Measurements from ENCODE around the gene COL27A1.

COL27A1 gene

DNA sequence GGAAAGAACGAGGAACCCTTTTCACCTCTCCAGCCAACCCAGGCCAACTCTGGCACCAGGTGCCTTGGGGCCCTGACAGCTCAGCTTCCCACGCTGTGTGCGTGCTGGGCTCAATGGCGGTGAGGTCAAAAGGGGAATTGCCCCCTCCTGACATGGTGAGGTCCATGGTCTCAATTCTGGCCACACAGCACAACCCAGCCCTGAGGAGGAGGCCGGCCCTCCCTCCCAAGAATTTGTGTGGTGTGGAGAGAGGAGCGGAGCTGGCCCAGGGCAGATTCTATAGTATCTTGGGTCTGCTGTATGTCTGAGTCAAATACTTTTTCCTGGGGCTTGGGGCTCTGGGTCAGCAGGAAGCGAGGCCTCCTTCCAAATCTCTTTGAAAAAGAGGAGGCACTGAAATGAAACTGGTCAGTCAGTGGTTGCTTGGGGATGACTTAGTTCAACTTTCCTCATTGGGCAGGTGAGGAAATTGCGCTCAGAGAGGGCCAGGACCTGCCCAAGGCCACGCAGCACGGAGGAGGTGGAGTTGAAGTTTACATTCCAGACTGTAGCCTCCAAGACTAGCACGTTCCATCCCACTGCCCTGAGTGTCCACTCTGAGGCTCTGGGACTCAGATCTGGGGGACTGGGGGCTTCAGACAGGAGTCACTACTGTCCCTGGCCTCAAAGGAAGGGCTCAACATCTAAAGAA, 15.6 kb downstream of the COL27A1 start:
- no peak for FAIRE-seq
- no peak for TF ChIP-seq POU2F2 (IDR thresholded peaks at IDR 0.05; ENCODE audit: low read depth, low read length)
- TF ChIP-seq POLR2A (IDR thresholded peaks at IDR 0.05; ENCODE audit: low read depth, low read length): no peak
- no peak for TF ChIP-seq POLR2AphosphoS5 (IDR thresholded peaks at IDR 0.05; ENCODE audit: low read depth, low read length)
- no peak for TF ChIP-seq PAX5 (IDR thresholded peaks at IDR 0.05; ENCODE audit: insufficient read depth, low read length, severe bottlenecking)
- TF ChIP-seq SPI1 (IDR thresholded peaks at IDR 0.05; ENCODE audit: low read depth, low read length): no peak
- no peak for DNase-seq (ENCODE audit: insufficient read length, low spot score)

DNA sequence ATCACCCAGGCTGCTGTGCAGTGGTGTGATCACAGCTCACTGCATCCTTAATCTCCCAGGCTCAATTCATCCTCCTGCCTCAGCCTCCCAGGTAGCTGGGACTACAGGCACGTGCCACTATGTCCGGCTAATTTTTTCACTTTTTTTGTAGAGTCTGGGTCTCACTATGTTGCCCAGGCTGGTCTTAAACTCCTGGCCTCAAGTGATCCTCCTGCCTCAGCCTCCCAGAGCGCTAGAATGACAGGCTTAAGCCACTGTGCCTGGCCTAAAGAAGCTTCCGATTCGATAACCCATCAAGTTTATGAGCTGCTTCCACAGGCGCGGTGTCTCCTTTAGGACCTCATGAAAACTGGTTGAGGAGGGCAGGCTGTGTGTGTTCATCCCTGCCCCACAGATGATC, 16.2 kb downstream of the COL27A1 start:
- DNase-seq (ENCODE audit: insufficient read length, low spot score) (no peak), FAIRE-seq (peak; percentile 9)
- no peak for TF ChIP-seq POLR2AphosphoS5 (IDR thresholded peaks at IDR 0.05; ENCODE audit: low read depth, low read length)
- no peak for TF ChIP-seq POU2F2 (IDR thresholded peaks at IDR 0.05; ENCODE audit: low read depth, low read length)
- no peak for TF ChIP-seq PAX5 (IDR thresholded peaks at IDR 0.05; ENCODE audit: insufficient read depth, low read length, severe bottlenecking)
- no peak for TF ChIP-seq TAF1 (IDR thresholded peaks at IDR 0.05; ENCODE audit: low read depth, low read length)
- no peak for TF ChIP-seq SPI1 (IDR thresholded peaks at IDR 0.05; ENCODE audit: low read depth, low read length)
- TF ChIP-seq POLR2A (IDR thresholded peaks at IDR 0.05; ENCODE audit: low read depth, low read length): no peak

DNA sequence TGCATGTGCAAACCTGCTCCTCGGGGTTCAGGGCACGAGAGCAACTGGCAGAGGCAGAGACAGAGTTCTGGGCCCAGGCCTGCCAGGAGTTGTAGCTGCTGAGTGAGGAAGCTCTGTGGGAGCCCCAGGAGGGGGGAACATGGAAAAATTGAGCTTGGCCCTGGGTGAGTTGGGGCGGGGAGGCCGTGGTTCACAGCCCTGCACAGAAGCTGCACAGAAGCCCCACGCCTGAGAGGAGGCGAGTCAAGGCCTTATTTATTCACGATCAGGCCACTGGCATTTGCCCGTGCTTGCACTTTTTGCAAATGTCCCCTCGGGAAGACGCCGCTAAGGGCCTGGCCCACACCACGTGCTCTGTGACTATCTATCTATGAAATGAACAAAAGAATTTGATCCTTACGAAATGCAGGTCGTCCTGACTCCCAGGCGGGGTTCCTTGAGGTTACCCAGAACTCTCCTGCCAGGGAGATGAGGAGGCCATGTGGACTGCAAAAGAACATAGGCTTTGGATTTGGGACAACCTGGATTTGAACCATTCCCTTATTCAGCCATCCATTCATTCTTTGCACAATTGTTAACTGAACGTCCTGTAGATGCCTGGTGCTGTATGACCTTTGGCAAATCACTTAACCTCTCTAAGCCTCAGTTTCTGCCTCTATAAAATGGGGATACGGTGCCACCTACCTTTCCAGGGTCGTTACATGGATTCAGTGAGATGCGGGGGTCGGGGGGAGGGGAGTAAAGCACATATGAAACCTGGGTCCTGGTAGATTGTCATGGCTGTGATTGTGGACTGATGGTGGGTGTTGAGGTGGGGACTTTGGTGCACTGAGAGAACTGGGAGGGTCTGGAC, 17.9 kb downstream of the COL27A1 start:
- DNase-seq (ENCODE audit: insufficient read length, low spot score): no peak
- no peak for FAIRE-seq
- no peak for TF ChIP-seq PAX5 (IDR thresholded peaks at IDR 0.05; ENCODE audit: insufficient read depth, low read length, severe bottlenecking)
- TF ChIP-seq SPI1 (IDR thresholded peaks at IDR 0.05; ENCODE audit: low read depth, low read length): no peak
- TF ChIP-seq TAF1 (IDR thresholded peaks at IDR 0.05; ENCODE audit: low read depth, low read length): no peak
- no peak for TF ChIP-seq POLR2A (IDR thresholded peaks at IDR 0.05; ENCODE audit: low read depth, low read length)

DNA sequence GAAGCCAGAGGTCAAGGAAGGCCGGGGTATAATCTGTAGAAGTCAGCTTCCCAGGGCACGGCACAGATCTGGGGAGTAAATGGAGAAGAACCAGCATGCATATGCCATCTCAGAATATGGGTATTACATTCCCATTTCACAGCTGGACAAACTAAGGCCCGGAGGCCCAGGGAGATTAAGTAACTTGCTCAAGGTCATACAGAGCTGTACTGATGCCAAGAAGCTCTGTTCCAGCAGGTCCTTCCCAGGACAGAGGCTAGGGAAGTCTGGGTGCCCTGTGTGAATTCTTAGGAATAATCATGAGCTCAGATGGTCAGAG, 19.2 kb downstream of the COL27A1 start:
- FAIRE-seq (no peak), DNase-seq (ENCODE audit: insufficient read length, low spot score) (no peak)
- TF ChIP-seq SPI1 (IDR thresholded peaks at IDR 0.05; ENCODE audit: low read depth, low read length) (no peak), POU2F2 (IDR thresholded peaks at IDR 0.05; ENCODE audit: low read depth, low read length) (no peak), POLR2A (IDR thresholded peaks at IDR 0.05; ENCODE audit: low read depth, low read length) (no peak), POLR2AphosphoS5 (IDR thresholded peaks at IDR 0.05; ENCODE audit: low read depth, low read length) (no peak), PAX5 (IDR thresholded peaks at IDR 0.05; ENCODE audit: insufficient read depth, low read length, severe bottlenecking) (no peak), TAF1 (IDR thresholded peaks at IDR 0.05; ENCODE audit: low read depth, low read length) (no peak)

DNA sequence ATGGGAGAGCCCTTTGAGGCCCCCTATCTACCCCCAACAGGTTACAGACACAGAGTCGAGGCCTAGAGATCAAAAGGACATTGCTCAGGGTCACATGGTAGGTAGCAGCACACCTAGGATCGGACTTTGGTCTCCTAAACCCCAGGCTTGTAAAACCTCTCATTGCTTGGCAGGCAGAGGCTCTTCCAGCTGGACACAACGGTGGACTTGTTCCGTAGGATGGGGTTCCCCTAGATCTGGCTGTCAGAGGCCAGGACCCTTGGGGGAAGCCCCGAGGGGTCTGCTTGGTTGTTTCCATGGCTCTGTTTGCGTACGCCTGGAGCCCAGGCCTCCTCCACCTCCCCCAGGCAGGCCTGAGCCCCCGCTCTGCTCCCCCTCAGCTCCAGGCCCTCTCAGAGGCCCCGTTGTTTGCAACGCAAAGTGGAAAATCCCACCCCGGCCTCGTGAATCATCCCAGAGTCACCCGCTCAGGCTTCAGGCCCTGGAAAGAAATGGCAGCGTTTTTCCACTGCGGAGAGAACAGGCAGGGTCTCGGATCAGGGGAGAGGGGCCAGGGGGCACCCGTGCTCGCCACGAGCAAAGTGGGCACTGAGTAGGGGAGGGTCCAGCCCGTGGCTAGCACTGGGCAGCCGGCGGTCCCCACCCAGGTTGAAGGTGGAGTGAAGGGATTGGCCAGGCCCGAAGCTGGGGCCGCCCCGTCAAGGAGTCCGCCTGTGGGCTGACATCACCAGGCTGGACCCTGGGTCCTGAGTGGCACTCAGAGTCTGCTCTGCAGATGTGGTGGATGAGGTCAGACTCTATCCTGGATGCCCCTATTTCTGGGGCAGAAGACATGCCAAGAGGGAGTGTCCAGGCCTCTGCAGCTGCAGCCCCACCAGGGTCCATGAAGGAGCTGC, 19.8 kb downstream of the COL27A1 start:
- FAIRE-seq (no peak), DNase-seq (ENCODE audit: insufficient read length, low spot score) (no peak)
- no peak for TF ChIP-seq POLR2A (IDR thresholded peaks at IDR 0.05; ENCODE audit: low read depth, low read length)
- no peak for TF ChIP-seq POLR2AphosphoS5 (IDR thresholded peaks at IDR 0.05; ENCODE audit: low read depth, low read length)
- TF ChIP-seq POU2F2 (IDR thresholded peaks at IDR 0.05; ENCODE audit: low read depth, low read length): no peak
- TF ChIP-seq PAX5 (IDR thresholded peaks at IDR 0.05; ENCODE audit: insufficient read depth, low read length, severe bottlenecking): no peak
- no peak for TF ChIP-seq TAF1 (IDR thresholded peaks at IDR 0.05; ENCODE audit: low read depth, low read length)
- no peak for TF ChIP-seq SPI1 (IDR thresholded peaks at IDR 0.05; ENCODE audit: low read depth, low read length)

DNA sequence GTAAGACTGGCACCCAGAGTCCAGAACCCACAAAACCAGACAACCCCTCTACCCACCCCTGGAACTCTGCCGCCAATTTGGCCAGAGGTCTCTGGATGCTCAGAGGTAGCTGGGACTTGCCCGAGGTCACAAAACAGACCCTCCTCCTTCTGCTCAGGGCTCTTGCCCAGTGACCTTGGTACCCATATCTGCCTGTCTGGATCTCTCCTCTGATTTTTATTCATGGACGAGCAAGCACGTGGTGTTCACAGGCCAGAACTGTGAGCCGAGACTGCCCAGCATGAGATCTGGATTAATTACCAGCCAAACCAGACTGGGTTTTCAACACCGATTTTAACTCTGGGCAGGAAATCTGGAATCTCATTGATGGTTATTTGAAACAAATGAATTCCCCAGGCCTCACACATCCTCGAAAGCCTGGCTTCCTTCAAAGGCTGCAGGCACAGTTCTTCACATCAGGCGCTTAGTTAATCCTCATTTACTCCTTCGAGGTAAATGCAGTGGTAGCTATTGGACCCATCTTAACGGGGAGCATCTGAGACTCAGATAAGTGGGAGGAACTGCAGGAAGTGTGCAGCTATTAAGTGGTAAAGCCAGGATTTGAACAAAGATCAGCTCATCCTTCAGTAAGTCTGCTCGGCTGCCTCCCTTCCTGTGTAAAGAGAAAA, 21.4 kb downstream of the COL27A1 start:
- DNase-seq (ENCODE audit: insufficient read length, low spot score): no peak
- TF ChIP-seq POU2F2 (IDR thresholded peaks at IDR 0.05; ENCODE audit: low read depth, low read length): no peak
- TF ChIP-seq TAF1 (IDR thresholded peaks at IDR 0.05; ENCODE audit: low read depth, low read length): no peak
- TF ChIP-seq PAX5 (IDR thresholded peaks at IDR 0.05; ENCODE audit: insufficient read depth, low read length, severe bottlenecking): no peak
- no peak for TF ChIP-seq POLR2A (IDR thresholded peaks at IDR 0.05; ENCODE audit: low read depth, low read length)
- no peak for TF ChIP-seq POLR2AphosphoS5 (IDR thresholded peaks at IDR 0.05; ENCODE audit: low read depth, low read length)
- TF ChIP-seq SPI1 (IDR thresholded peaks at IDR 0.05; ENCODE audit: low read depth, low read length): no peak
- no peak for FAIRE-seq

DNA sequence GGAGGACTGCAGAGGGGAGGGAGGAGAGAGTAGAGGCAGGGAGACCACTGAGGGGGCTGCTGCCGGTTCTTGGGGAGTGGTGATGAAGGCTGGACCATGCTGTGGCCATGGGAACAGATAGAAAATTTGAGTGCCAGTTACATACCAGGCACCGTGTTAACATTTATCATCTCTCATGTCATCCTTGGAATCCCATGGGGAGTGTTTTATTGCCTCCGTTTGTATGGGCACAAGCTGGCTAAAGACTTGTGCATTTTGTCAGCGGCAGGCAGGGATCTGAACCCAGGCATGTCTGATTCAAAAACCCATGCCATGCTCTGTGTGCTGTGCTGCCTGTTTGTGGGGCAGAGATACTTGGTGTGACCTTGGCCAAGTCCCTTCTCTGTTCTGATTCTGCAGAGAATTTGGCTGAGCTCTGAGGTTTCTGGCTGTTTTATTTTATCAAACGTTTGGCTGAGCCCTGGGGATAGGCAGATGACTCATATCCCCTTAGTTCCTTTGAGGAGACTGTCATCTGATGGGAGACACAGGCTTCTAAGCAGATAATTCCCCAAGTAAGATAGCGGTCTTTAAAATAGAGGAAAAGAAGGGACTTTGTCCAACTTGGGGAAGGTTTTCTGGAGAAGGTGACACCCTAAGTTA, 22.2 kb downstream of the COL27A1 start:
- TF ChIP-seq SPI1 (IDR thresholded peaks at IDR 0.05; ENCODE audit: low read depth, low read length) (no peak), POU2F2 (IDR thresholded peaks at IDR 0.05; ENCODE audit: low read depth, low read length) (no peak), POLR2A (IDR thresholded peaks at IDR 0.05; ENCODE audit: low read depth, low read length) (no peak), POLR2AphosphoS5 (IDR thresholded peaks at IDR 0.05; ENCODE audit: low read depth, low read length) (no peak), PAX5 (IDR thresholded peaks at IDR 0.05; ENCODE audit: insufficient read depth, low read length, severe bottlenecking) (no peak), TAF1 (IDR thresholded peaks at IDR 0.05; ENCODE audit: low read depth, low read length) (no peak)
- no peak for FAIRE-seq
- DNase-seq (ENCODE audit: insufficient read length, low spot score): no peak

DNA sequence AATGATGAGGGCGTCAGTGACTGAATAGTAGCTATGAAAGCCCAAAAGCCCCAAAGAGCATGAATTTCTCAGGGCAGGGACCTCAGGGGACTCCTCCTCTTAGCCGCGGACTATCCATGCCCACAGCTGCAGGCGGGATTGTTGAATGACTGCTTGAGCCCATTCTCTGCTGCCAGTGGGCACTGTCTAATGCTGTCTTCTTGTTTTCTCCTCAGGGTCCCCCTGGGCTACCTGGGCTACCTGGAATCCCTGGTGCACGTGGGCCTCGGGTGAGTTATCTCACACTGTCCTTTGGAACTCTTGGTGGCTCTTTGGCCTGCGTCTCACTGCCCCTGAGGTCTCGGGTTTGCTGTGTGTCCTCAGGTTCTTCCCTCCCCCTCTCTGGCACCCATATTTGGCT, 22.7 kb downstream of the COL27A1 start:
- TF ChIP-seq POLR2AphosphoS5 (IDR thresholded peaks at IDR 0.05; ENCODE audit: low read depth, low read length): no peak
- TF ChIP-seq TAF1 (IDR thresholded peaks at IDR 0.05; ENCODE audit: low read depth, low read length): no peak
- TF ChIP-seq SPI1 (IDR thresholded peaks at IDR 0.05; ENCODE audit: low read depth, low read length): no peak
- DNase-seq (ENCODE audit: insufficient read length, low spot score) (no peak), FAIRE-seq (no peak)
